Right renal cortex interstitium (tissue), 3 donors: ENCODE data around the gene SIPA1L3. TPM values are rescaled to one million over a fixed set of nuclear protein-coding genes. Genes with fewer than 3 reads are reported as not detected.

Experiments used
- DNase-seq, 3 donors: peaks; one replicate each; pipeline ENCODE4 v3.0.0-alpha.2; 2013; ENCODE audit warnings: low read depth in 3 of 3, low spot score in 2 of 3
- polyA plus RNA-seq, 3 donors: library from polyadenylated mRNA; unstranded; fragments of 120-200 nt; gene quantifications; one replicate each; pipeline ENCODE4 v1.2.1, GENCODE V29; 2013; ENCODE audit not compliant: insufficient read length in 3 of 3

SIPA1L3 gene
- polyA plus RNA-seq, 3 donors: 25.4 to 28.2 (median 25.7) TPM

DNA sequence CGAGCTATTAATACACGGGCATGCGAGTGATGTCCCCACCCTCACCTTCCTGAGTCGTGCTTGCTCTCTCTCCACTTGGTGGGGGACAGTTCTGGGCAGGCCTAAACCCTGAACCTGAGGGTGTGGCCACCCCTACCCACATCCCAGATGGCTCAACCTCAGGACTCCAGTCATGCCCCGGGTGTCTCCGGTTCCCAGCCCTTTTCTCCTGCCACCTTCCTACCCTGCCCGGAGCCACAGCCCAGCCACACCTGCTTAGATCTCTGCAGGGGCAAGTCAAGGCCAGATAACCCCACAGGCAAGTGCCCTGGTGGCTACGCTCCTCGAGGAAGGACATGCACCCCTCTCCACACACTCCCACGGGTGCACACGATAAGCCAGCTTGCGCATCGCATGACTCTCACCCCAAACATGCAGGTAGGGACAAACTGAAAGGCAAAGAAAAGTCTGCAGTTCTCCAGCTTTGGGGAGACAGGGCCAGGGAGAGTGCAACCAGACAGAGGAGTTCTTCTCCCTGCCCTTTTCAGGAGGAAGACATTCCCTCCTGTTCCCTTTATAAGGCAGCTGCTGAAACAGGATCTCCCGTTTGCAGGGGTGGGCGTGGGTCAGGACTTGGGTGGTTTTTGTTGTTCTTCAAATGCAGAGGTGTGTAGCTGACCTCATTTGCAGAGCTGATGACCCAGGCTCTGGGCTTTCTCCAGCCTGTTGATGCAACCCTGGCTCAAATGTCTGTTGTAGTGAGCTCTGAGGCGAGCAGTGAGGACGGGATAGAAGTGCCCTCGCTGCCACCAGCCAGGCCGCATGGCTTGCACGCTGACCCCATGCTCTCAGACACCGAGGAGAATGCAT lies 228.4 kb downstream of the SIPA1L3 start:
- peak in 2 of 3 donors; percentile 10 to 19 for DNase-seq

DNA sequence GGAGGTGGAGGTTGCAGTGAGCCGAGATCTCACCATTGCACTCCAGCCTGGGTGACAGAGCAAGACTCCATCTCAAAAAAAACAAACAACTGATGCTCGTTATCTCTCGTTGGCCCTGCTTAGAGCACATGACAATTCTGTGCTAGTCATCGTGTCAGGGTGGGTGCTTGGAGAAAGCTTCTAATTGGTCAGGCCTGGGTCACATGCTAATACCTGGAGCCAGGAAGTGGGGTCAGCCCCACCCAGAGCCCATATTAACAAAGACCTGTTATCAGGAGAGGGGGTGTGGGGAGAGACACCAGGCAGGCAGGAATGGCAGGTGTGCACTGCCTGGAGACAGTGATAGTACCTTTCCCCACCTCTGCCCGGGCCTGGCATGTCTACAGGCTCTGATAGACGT lies 232.1 kb downstream of the SIPA1L3 start:
- DNase-seq: no peak

DNA sequence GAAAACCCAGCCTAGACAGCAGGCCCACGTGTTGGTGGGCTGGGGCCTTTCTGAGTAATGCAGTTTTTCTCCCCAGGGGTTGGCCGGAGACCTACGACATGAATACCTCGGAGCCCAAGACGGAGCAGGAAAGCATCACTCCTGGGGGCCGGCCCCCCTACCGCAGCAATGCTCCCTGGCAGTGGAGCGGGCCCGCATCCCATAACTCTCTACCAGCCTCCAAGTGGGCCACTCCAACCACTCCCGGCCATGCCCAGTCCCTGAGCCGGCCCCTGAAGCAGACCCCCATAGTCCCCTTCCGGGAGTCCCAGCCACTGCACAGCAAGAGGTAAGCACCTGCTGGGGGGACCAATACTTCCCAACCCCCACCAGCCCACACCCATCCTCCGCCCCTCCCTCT lies 234.1 kb downstream of the SIPA1L3 start:
- no peak for DNase-seq

DNA sequence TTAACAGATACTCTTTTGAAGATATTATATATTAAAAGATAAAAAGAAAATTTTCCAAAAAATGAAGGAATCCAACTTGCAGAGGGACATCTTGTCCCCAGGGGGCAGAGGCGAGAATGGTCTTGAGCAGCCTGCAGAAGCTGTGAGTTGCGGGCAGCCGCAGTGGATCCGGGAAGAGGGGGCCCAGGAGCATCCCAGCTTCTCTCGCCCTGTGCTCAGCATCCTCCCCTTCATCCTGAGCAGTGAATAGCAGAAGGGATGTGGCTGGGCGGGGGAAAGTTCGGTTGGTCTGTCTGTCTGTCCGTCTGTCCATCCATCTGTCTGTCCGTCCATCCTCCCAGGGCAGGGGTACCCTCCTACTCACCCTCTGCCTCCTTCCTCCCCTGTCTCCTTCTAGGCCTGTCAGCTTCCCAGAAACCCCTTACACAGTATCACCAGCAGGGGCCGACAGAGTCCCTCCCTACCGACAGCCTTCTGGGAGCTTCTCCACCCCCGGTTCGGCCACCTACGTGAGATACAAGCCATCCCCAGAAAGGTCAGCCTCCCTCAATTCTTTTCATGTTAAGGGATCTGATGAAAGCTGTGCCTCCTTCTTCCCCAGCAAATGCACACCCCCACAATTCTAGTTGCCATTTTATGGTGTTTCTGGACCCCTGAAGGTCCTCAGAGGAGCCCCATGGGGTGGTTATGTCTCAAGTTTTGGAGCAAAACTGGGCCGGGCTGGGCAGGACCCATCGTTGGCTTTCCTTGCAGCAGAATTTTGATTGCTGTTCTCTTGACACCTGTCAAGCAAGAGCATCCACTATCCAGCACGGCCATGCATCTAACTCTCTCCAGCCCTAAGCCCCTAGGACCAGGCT lies 235.4 kb downstream of the SIPA1L3 start:
- peak; percentile 9 to 29 (median 16) for DNase-seq

DNA sequence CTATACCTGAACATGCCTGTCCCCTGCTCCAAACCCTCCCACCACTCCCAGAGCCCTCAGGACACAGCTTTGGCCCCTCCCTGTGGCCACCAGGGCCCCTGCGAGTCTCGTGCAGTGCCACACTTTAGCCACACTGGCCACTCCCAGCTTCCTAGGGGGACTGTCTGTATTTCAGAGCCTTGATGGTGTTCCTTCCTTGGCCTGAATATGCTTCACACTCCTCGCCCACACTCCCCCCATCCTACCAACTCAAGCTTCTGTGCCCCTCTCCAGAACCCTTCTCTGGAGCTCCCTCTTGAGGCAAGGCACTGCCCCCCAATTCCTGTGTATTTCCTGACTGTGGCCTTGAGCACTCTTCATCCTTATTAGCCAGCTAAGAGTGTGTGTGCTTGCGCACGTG lies 236.8 kb downstream of the SIPA1L3 start:
- no peak for DNase-seq

DNA sequence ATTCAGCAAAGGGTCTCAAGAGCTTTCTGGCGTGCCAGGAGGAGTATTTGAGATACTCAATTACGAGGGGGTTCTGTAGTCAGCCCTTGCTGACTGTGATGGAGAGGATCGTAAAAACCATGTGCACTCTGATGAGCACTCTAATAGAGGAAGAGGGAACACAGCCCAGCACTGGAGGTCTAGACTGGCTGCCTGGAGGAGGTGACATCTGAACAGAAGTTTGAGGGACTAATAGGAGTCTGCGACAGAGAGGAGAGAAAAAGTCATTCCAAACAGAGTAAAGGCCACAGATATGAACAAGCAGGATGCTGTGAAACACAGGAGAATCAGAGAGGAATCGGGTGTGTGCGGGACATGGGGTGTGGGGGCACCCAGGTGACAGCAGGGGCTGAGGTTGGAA lies 237.7 kb downstream of the SIPA1L3 start:
- no peak for DNase-seq

DNA sequence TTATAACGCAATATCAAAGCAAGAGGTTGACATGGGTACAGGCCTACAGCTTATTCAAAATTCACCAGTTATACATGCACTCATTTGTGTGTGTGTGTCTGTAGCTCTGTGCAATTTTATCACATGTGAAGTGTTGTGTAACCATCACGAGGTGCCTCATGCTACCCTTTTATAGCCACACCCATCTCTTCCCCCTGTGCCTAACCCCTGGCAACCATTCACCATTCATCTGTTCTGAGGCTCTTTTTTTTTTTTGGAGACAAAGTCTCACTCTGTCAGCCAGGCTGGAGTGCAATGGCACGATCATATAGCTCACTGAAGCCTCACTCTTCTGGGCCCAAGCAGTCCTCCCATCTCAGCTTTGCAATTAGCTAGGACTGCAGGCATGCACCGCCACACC lies 238.6 kb downstream of the SIPA1L3 start:
- DNase-seq: no peak

DNA sequence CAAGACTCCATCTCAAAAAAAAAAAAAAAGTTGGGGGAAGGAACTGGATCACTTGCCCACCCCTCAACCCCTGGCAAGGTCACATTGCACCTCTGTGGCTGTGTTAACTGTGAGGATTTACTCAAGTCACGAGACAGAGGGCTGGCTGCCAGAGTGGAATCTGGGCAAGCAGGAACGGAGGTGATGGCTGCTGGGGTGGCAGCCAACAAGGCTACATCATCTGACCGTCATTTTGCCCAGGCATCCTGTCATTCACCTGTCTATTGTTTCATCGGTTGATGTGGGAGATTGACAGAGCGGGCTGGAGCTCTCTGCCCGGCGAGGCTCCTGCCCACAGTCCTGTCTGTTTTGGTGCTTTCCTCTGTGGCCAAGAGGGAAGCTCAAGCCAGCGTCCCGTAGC lies 241.3 kb downstream of the SIPA1L3 start:
- no peak for DNase-seq

DNA sequence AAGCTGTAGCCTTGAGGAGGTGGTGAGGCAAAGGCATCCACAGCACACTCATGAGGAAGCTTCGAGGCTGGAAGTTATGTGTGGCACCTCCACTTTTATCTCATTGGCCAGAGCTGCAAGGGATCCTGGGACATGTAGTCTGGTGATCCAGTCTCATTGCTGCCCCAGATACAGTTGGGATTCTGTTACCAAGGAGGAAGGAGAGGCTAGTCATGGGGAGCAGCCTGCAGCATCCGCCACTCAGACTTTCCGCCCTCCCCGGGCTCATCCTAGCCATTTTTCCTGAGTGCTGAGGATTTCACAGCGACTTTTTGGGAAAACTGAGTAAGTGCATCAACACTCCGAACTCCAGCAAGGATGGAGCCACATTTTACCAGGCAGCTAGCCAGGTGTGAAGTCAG lies 242.7 kb downstream of the SIPA1L3 start:
- DNase-seq: no peak

DNA sequence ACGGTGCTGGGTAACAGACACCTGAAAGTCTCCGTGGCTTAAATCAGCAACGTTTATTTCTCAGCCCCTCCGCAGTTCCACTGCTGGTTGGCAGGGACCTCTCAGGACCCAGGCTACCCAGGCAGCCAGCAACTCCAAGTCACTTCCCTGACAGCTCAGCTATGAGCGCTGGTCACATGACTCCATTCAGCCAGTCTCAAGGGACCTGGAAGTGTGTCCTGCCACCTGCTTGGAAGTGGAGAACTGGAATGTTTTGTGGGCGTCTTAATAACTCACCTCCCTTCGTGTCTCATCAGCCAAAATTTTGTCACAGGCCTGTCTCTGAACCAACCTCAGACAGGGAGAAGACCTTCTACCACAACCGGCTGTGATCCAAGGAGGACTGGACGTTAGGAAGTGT lies 244.2 kb downstream of the SIPA1L3 start:
- no peak for DNase-seq

DNA sequence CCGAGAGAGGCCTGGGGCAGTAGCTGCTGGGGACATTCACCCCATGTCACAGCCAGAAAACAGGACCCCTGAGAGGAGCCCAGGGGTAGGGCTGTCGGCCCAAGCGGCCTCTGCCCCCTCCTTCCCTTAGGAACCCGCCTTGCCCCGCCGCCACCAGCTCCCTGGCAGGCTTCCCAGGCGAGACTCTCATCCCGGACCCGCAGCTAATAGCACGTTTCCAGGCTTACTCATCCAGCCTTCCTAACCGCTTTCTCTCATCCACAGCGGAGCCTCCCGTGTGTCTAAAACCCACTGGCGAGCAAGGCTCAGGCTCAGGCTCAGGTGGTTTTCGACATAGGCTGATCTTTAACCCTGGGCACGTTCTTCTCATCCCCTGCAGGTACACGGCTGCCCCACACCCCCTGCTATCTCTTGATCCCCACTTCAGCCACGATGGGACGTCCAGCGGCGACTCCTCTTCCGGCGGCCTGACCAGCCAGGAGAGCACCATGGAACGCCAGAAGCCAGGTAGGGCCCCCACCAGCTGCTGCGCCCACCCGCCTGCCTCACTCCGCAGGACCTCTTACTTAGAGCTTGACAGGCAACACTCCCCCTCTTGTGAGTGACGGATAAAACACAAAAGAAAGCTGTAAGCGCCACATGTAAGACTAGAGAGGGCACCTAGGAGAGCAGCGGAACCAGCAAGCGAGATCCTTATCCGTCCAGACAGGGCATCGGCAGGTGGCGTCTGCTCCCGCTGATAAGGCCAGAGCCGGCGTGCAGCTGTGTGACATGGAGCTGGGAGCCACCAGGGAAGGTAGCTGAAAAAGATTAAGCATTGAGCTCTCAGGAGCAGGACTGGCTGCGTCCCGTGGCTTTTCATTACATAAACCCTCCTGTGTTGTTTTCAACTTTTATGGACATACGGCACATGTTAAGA lies 245.7 kb downstream of the SIPA1L3 start:
- no peak for DNase-seq

DNA sequence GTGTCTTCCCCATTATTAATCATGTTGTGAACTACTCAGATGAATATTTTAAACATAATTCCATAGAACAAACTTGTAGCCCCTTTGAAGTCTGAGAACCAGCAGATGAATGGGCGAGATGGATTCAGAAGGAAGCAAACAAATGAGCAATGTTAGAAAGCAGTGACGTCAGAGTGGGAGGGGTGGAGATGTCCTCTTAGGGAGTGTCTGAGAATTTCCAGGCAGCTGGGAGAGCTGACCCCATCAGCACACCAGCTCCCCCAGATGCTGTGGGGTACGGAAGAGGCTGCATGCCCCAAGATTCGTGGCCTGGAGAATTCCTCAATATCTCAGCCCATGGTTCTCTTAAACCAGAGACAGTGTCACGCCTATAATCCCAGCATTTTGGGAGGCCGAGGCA lies 248.4 kb downstream of the SIPA1L3 start:
- no peak for DNase-seq

DNA sequence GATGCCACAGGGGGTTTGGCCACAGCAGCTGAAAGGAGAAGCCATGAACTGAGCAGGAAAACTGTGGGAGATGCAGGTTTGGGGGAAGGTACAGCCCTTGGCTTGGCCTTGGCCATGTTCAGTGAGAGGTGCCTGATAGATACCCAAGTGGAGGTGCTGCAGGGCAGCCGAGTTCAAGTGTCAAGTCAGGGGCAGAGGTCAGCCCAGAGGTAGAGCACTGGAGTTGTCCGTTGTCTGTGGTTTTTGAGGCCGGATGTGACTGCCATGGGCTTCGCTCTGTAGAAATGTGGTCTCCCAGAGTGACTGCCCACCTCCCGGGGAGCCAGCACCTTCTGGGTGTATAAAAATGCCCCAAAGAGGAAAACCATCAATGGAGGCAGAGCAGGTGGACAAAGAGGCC lies 251.7 kb downstream of the SIPA1L3 start:
- no peak for DNase-seq

DNA sequence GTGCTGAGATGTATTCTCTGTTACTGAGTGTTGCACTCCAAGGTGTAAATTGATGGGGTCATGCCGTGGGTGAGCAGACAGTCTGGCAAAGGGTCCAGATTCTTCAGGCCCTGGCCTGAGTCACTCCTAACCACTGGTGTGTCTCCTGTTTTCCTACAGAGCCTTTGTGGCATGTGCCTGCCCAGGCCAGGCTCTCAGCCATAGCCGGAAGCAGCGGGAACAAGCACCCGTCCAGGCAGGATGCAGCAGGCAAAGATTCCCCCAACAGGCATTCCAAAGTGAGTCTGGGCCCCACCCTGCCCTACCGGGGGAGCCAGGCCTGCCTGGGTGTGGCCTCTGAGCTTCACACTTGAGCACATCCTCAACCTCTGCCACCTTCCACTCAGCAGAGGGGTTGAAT lies 255.1 kb downstream of the SIPA1L3 start:
- no peak for DNase-seq

DNA sequence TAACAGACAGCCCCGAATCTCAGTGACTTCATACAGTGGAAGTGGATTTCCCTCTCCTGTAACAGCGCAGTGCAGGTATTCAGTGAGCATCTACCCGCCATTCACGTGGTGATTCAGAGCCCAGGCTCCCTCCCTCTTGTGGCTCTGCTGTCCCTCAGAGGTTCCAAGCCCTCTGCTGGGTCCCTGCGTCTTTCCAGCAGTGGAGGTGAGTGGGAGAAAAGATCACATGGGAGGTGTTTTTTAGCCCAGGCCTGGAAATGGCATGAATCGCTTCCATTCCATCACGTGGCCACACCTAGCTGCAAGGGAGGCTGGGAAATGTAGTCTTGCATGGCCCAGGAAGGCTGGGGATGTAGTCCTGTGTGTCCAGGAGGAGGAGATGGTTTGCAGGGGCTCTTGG lies 255.6 kb downstream of the SIPA1L3 start:
- DNase-seq: no peak

DNA sequence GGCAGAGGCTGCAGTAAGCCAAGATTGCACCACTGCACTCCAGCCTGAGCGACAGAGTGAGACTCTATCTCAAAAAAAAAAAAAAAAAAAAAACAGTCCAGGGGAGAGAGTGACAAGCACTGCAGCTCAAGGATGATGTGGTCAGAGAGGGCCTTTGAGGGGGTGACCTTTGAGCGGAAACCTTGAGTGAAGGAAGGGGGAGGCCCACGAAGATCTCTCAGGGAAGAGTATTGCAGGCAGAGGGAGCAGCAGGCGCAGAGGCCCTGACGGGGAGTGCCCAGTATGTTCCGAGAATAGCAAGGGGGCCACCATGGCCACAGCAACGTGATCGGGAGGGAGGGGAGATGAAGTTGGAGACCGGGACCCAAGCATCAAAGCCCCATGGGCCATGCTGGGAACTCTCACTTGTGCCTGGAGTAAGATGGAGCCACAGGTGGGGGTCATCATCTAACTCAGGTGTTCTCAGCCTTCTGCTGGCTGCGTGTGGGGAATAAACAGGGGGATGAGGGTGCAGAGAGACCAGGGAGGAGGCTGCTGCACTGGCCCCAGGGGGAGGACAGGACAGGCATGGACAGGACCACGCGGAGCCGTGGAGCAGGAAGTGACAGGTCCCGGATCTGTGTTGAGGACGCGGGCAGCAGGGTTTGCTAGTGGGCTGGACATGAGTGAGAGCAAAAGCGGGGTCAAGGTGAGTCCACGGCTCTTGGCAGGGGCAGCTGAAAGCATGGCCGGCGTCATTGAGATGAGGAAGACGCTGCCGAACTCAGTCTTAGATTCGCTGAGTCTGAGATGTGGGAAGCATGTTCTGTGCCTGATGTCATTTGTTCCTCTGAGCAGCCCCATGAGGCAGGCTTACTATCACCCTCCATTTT lies 256.6 kb downstream of the SIPA1L3 start:
- no peak for DNase-seq

DNA sequence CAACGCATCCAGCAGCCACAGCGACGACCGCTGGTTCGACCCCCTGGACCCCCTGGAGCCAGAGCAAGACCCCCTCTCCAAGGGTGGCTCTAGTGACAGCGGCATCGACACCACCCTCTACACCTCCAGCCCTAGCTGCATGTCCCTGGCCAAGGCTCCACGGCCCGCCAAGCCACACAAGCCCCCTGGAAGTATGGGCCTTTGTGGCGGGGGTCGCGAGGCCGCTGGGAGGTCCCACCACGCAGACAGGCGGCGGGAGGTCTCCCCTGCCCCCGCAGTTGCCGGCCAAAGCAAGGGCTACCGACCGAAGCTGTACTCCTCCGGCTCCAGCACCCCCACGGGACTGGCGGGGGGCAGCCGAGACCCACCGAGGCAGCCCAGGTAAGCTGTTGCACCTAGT lies 257.5 kb downstream of the SIPA1L3 start:
- no peak for DNase-seq

DNA sequence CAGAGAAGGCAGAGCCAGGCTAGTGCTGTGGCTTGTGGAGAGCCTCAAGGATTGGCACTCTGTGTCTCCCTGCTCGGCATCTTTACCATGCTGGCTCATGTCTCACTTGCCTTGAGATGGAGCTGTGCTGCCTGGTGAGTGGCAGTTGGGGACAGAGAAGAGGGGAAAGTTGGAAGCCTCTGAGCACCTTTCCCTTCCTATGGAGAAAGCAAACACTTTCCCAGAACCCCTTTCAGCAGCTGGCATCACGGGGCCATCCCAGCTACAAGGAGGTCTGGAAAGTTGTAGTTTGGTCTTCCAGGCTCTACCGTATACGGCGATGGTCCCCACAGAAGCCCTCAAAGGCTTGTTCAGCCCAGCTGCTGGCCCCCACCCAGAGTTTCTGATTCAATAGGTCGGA lies 258.3 kb downstream of the SIPA1L3 start:
- DNase-seq: no peak

DNA sequence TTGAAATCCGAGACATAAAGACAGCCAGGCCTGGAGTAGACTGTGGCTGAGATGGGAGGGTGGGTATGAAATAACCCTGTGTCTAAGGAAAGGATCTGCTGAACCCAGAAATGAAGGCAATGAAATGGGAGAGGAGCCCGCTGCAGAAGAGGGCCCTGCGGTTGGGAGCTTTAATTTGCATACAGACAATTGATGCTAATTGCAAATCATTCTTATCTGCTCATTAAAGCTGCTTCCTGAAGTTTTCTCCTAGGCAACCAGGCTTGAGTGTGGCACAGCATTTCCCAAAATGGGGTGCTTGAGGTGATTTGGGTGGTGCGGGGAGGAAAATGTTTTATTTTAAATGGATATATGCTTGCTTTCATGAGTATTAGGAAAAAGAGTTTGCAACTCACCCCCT lies 261.6 kb downstream of the SIPA1L3 start:
- no peak for DNase-seq

DNA sequence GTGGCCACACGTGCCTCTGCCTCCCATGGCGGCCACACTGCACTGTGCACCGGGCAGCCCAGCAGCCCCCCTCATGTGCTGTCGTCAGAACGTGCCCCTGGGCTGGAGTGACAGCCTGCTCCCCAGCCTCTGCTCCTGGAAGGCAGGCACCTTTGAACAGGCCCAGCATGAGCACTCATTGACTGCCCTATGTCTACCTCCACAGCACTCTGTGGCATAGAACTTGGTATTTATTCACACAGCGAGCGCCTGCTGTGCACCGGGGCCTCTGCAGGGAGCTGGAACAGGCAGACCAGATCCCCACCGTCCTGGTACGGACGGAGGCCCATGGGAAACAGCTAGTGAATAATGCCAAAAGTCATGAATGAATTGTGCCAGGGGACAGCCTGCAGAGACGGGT lies 263.3 kb downstream of the SIPA1L3 start:
- DNase-seq: no peak
